ENCODE data around the gene SPG21. TPM values are rescaled to one million over a fixed set of nuclear protein-coding genes. Genes with fewer than 3 reads are reported as not detected.

The SPG21 gene
- total RNA-seq: 100 to 1,000 TPM in 1 of 4 donors, 10 to 100 TPM in 3; 89.7 to 127 (median 94.8) TPM

- TF ChIP-seq CTCF (IDR thresholded peaks at IDR 0.05; ENCODE audit: low read depth): no peak
These were observed at the start of gene SPG21 for GRCh38 chr15:64989416-64990167. TSS of gene SPG21 (minus strand) at chr15:64989914. CDS start at chr15:64983569, 6,345 bp downstream.

- no peak for TF ChIP-seq CTCF (IDR thresholded peaks at IDR 0.05; ENCODE audit: low read depth)
These were observed 49.1 kb upstream of the SPG21 start for GRCh38 chr15:65038836-65039235.

- TF ChIP-seq CTCF (IDR thresholded peaks at IDR 0.05; ENCODE audit: low read depth): no peak
These were observed 48.7 kb upstream of the SPG21 start for GRCh38 chr15:65038428-65038827.

- no peak for TF ChIP-seq CTCF (IDR thresholded peaks at IDR 0.05; ENCODE audit: low read depth)
These were observed 47.6 kb upstream of the SPG21 start for GRCh38 chr15:65037309-65037708.

GRCh38 chr15:65034719-65035118 is 45.0 kb upstream of the SPG21 start:
- no peak for TF ChIP-seq CTCF (IDR thresholded peaks at IDR 0.05; ENCODE audit: low read depth)

- TF ChIP-seq CTCF (IDR thresholded peaks at IDR 0.05; ENCODE audit: low read depth): no peak
These were observed 44.0 kb upstream of the SPG21 start for GRCh38 chr15:65033659-65034269.

- TF ChIP-seq CTCF (IDR thresholded peaks at IDR 0.05; ENCODE audit: low read depth): no peak
These were observed 43.3 kb upstream of the SPG21 start for GRCh38 chr15:65032801-65033537.

Data from subcutaneous adipose tissue (tissue), 4 donors.